GM21381 (cell line): ENCODE measurements around the gene SLC66A2.

Experiments
- ATAC-seq: cut with Tn5 transposase; IDR thresholded peaks from one replicate; pipeline ENCODE4 v1.9.1; 2021; ENCODE audit warnings: mild to moderate bottlenecking, moderate library complexity; ENCODE audit not compliant: unreplicated experiment

The SLC66A2 gene

GRCh38 chr18:79904357-79905147, 46.9 kb downstream of the SLC66A2 start:
- ATAC-seq, result no peak

- no peak for ATAC-seq
These were observed 47.6 kb downstream of the SLC66A2 start for GRCh38 chr18:79903787-79904356.

- ATAC-seq, result no peak
These were observed 48.3 kb downstream of the SLC66A2 start for GRCh38 chr18:79903071-79903635.

- ATAC-seq, result no peak
These were observed 48.8 kb downstream of the SLC66A2 start for GRCh38 chr18:79902640-79903039.

GRCh38 chr18:79902075-79902474, 49.4 kb downstream of the SLC66A2 start:
- no peak for ATAC-seq

- ATAC-seq, result no peak
These were observed 49.8 kb downstream of the SLC66A2 start for GRCh38 chr18:79901665-79902064.

GRCh38 chr18:79900610-79901570, 50.6 kb downstream of the SLC66A2 start:
- no peak for ATAC-seq

GRCh38 chr18:79899609-79900445, 51.6 kb downstream of the SLC66A2 start:
- no peak for ATAC-seq

- no peak for ATAC-seq
These were observed 52.4 kb downstream of the SLC66A2 start for GRCh38 chr18:79898952-79899608.

- no peak for ATAC-seq
These were observed 53.4 kb downstream of the SLC66A2 start for GRCh38 chr18:79897940-79898625.

- no peak for ATAC-seq
These were observed 54.7 kb downstream of the SLC66A2 start for GRCh38 chr18:79896738-79897137.

GRCh38 chr18:79890674-79891073, 60.8 kb downstream of the SLC66A2 start:
- no peak for ATAC-seq

GRCh38 chr18:79889569-79889968, 61.9 kb downstream of the SLC66A2 start:
- no peak for ATAC-seq

- no peak for ATAC-seq
These were observed 63.4 kb downstream of the SLC66A2 start for GRCh38 chr18:79888016-79888415.

GRCh38 chr18:79887181-79888000, 64.1 kb downstream of the SLC66A2 start:
- ATAC-seq, result no peak

GRCh38 chr18:79884963-79885728, 66.3 kb downstream of the SLC66A2 start:
- ATAC-seq, result no peak

GRCh38 chr18:79884294-79884962, 67.0 kb downstream of the SLC66A2 start:
- ATAC-seq, result no peak
